Upper lobe of left lung (tissue), 4 donors: ENCODE measurements around the gene TLL1.

Experiments used
- EP300 ChIP-seq, 4 donors: sonication (generic); formaldehyde crosslinking; IDR thresholded peaks; one replicate each; pipeline ENCODE4 v1.5.1; 2017; ENCODE audit warnings: antibody characterized with exemption in 4 of 4, control low read depth in 2 of 4
- POLR2A ChIP-seq, 4 donors: fragments of 450-650 bp; IDR thresholded peaks; one replicate each; pipeline ENCODE4 v1.5.1; 2016 to 2017; ENCODE audit warnings: antibody characterized with exemption in 4 of 4, mild to moderate bottlenecking in 2 of 4
- POLR2AphosphoS5 ChIP-seq, 2 donors: sonication (generic); formaldehyde crosslinking; IDR thresholded peaks; one replicate each; pipeline ENCODE4 v1.5.1; 2017; ENCODE audit warnings: antibody characterized with exemption in 2 of 2
- TF ChIP-seq, protein P1 (sequence below), 6 experiments: fragments of 450-650 bp in 4 of 6; fragments of 200-600 bp in 2 of 6; sonication (generic) in 2 of 6; IDR thresholded peaks; one replicate each; pipeline ENCODE4 v1.5.1; 2016 to 2019; ENCODE audit warnings: antibody characterized with exemption in 6 of 6

DNA sequence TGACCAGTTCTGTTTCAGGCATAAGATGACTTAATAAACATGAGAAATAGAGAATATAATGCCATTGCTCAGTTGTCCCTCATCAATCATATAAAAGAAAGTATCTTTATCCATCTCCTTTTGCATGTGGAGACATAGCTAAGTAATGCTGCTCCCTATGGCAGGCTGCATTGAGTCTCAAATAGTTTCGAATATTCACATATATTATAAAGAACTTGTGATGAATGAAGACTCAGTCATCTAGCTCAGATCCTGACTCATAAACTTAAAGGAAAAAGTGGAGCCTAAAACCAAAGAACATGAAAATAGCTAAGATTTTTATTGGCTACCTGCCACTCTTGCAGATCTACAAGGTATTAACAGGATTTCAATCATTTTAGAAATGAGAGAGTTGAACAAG, 11.7 kb upstream of the TLL1 start:
- TF ChIP-seq, protein P1, sequence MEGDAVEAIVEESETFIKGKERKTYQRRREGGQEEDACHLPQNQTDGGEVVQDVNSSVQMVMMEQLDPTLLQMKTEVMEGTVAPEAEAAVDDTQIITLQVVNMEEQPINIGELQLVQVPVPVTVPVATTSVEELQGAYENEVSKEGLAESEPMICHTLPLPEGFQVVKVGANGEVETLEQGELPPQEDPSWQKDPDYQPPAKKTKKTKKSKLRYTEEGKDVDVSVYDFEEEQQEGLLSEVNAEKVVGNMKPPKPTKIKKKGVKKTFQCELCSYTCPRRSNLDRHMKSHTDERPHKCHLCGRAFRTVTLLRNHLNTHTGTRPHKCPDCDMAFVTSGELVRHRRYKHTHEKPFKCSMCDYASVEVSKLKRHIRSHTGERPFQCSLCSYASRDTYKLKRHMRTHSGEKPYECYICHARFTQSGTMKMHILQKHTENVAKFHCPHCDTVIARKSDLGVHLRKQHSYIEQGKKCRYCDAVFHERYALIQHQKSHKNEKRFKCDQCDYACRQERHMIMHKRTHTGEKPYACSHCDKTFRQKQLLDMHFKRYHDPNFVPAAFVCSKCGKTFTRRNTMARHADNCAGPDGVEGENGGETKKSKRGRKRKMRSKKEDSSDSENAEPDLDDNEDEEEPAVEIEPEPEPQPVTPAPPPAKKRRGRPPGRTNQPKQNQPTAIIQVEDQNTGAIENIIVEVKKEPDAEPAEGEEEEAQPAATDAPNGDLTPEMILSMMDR (IDR thresholded peaks at IDR 0.05) = no peak
- TF ChIP-seq POLR2A (IDR thresholded peaks at IDR 0.05) (no peak), EP300 (IDR thresholded peaks at IDR 0.05) (no peak), POLR2AphosphoS5 (IDR thresholded peaks at IDR 0.05) (no peak)
